ENCODE results near the gene BMP2K. TPM values are rescaled to one million over a fixed set of nuclear protein-coding genes. Genes with fewer than 3 reads are reported as not detected.

The BMP2K gene
- total and polyA plus RNA-seq, 8 donors: 4.8 to 27.3 (median 6.0) TPM

DNA sequence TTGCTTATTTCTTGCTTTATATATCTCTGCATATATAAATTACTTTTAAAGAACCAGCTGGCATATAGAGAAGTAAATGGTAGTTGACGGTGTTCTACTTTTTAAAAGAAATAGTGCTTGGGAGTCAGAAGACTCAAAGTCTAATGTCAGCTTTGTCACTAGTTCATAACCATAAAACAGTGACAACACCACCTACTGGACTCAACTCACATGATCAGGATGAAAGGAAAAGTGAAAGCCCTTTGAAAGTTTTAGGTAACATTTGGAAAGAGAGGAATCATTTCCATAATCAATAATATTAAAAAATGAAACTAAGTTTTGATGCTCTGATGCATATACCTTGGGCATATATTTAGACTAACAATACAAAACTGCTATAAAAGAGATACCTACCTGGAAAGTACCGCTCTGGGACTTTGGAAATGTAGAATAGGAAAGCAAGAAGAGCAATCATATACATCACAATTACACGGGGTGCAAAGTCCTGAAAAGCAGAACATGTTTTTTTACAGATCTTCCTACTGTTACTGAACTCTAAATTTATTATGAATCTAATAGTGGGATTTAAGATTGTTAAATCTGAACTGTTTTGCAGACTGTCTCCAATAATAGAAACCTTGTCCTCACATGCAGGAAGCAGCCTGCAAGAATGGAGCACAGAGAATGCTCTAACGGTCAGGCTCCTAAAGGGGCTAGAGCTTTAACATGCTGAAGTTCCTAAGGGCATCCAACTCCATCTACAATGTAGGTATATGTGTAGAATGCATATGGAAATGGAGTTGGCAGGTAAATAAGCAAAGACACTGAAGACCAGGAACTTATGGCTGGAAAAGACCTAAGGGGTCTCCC, 147.5 kb downstream of the BMP2K start:
- no peaks in the 10 kb centered on the region for H3K36me3 ChIP-seq
- no peak overlapping the region for H3K27ac ChIP-seq
- TF ChIP-seq, protein P1, sequence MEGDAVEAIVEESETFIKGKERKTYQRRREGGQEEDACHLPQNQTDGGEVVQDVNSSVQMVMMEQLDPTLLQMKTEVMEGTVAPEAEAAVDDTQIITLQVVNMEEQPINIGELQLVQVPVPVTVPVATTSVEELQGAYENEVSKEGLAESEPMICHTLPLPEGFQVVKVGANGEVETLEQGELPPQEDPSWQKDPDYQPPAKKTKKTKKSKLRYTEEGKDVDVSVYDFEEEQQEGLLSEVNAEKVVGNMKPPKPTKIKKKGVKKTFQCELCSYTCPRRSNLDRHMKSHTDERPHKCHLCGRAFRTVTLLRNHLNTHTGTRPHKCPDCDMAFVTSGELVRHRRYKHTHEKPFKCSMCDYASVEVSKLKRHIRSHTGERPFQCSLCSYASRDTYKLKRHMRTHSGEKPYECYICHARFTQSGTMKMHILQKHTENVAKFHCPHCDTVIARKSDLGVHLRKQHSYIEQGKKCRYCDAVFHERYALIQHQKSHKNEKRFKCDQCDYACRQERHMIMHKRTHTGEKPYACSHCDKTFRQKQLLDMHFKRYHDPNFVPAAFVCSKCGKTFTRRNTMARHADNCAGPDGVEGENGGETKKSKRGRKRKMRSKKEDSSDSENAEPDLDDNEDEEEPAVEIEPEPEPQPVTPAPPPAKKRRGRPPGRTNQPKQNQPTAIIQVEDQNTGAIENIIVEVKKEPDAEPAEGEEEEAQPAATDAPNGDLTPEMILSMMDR (IDR thresholded peaks at IDR 0.05): no peak
- FAIRE-seq (no peak), DNase-seq (no peak), ATAC-seq (peak in 2 of 4 donors; percentile 29 to 39)
- intact Hi-C loops (cut with DNase I): no loop called here
- 81 to 86% methylated on average over 4 of the region's 4 CpGs for WGBS, 2 donors
- no peaks in the 10 kb centered on the region for H3K4me1 ChIP-seq
- no peaks in the 10 kb centered on the region for H3K27me3 ChIP-seq
- no peak overlapping the region for H3K4me3 ChIP-seq
- H3K9me3 ChIP-seq: no peaks in the 10 kb centered on the region

GRCh38 chr4:78926826-78927225, 150.7 kb downstream of the BMP2K start:
- Histone ChIP-seq H3K9me3 (no peaks in the 10 kb centered on the region), H3K4me1 (no peaks in the 10 kb centered on the region), H3K36me3 (no peaks in the 10 kb centered on the region), H3K4me3 (no peak overlapping the region), H3K27me3 (no peaks in the 10 kb centered on the region), H3K27ac (no peak overlapping the region)
- DNase-seq (no peak), FAIRE-seq (no peak), ATAC-seq (no peak)
- TF ChIP-seq, protein P1 (IDR thresholded peaks at IDR 0.05): no peak
- WGBS, 2 donors: 80 to 81% methylated on average over 1 of the region's 1 CpG
- intact Hi-C loops (cut with DNase I): no loop called here

- TF ChIP-seq, protein P1 (IDR thresholded peaks at IDR 0.05): no peak
- Histone ChIP-seq H3K4me3 (no peak overlapping the region), H3K9me3 (no peaks in the 10 kb centered on the region), H3K4me1 (no peaks in the 10 kb centered on the region), H3K27me3 (no peaks in the 10 kb centered on the region), H3K27ac (no peak overlapping the region), H3K36me3 (no peaks in the 10 kb centered on the region)
- DNase-seq (peak in 1 of 6 donors; percentile 21), ATAC-seq (no peak), FAIRE-seq (no peak)
- 90 to 97% methylated on average over 9 of the region's 9 CpGs for WGBS, 2 donors
- intact Hi-C loops (cut with DNase I): no loop called here
Measured at GRCh38 chr4:78928835-78929234, 152.7 kb downstream of the BMP2K start.

DNA sequence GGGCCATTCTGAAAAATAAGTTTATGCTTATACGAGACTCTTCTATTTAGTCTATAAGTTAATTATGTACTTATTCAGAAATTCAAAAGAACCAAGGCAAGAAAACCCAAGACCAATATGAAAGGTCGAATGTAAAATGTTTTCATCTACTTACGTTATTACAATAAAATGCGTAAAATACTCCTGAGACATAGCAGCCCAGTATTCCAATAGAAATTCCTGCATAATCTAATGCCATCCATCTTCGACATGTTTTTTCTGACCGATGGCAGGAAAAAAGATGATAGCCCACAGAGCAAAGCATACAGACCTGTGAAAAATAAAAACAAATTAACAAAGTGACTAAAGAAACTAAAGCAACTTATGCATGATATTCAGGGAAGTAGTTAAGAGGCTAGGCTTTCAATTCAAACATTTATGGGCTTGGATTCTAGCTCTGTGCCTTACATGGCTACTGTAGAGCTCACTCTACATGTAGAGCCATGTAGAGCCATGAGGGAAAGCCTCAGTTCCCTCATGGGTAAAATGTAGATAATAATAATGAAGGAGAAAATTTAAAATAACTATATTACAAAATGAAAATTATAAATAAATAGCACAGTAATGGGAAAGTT, 154.0 kb downstream of the BMP2K start:
- WGBS, 2 donors: 91 to 94% methylated on average over 6 of the region's 6 CpGs
- H3K27ac ChIP-seq: no peak overlapping the region
- H3K36me3 ChIP-seq: no peaks in the 10 kb centered on the region
- no peak for FAIRE-seq
- intact Hi-C loops (cut with DNase I): no loop called here
- no peaks in the 10 kb centered on the region for H3K27me3 ChIP-seq
- H3K9me3 ChIP-seq: no peaks in the 10 kb centered on the region
- TF ChIP-seq, protein P1 (IDR thresholded peaks at IDR 0.05): no peak
- H3K4me3 ChIP-seq: no peak overlapping the region
- no peak for DNase-seq
- H3K4me1 ChIP-seq: peaks cover 0 to 4% (median 0%) of the 10 kb centered on the region in 3 donors
- ATAC-seq: no peak

GRCh38 chr4:78936989-78937388, 160.8 kb downstream of the BMP2K start:
- TF ChIP-seq, protein P1 (IDR thresholded peaks at IDR 0.05): no peak
- 82 to 88% methylated on average over 4 of the region's 4 CpGs for WGBS, 2 donors
- Histone ChIP-seq H3K27ac (no peak overlapping the region), H3K36me3 (no peaks in the 10 kb centered on the region), H3K27me3 (no peaks in the 10 kb centered on the region), H3K9me3 (no peaks in the 10 kb centered on the region), H3K4me3 (no peak overlapping the region), H3K4me1 (peaks cover 0 to 8% (median 0%) of the 10 kb centered on the region in 3 donors)
- no peak for ATAC-seq
- intact Hi-C loops (cut with DNase I): no loop called here
- FAIRE-seq: no peak
- no peak for DNase-seq
